Spinal cord (tissue), 10 donors: ENCODE data around the gene ETFA. TPM values are rescaled to one million over a fixed set of nuclear protein-coding genes. Genes with fewer than 3 reads are reported as not detected.

Experiments used
- DNase-seq, 6 donors: peaks; one replicate each; pipeline versions ENCODE4 v3.0.0 to v3.0.0-alpha.2; 2013 to 2015; ENCODE audit warnings: low spot score in 6 of 6, low read depth in 4 of 6
- H3K27ac ChIP-seq: one replicate; pipeline ENCODE4 v1.5.1; 2013; ENCODE audit warnings: low read depth, low read length, control low read depth
- H3K27me3 ChIP-seq: one replicate; pipeline ENCODE4 v1.6.1; 2013; ENCODE audit warnings: low read length; ENCODE audit not compliant: control insufficient read depth, insufficient read depth
- H3K36me3 ChIP-seq: one replicate; pipeline ENCODE4 v1.6.1; 2013; ENCODE audit warnings: low read length; ENCODE audit not compliant: control insufficient read depth, insufficient read depth
- H3K4me1 ChIP-seq: one replicate; pipeline ENCODE4 v1.6.1; 2013; ENCODE audit warnings: low read length; ENCODE audit not compliant: control insufficient read depth, insufficient read depth
- H3K4me3 ChIP-seq: one replicate; pipeline ENCODE4 v1.5.1; 2013; ENCODE audit warnings: low read depth, low read length, control low read depth
- H3K9me3 ChIP-seq: one replicate; pipeline ENCODE4 v1.6.1; 2013; ENCODE audit warnings: low read length; ENCODE audit not compliant: control insufficient read depth, insufficient read depth
- WGBS: methylation state at CpG from one replicate; pipeline ENCODE4 v1.1.5; 2013; ENCODE audit warnings: missing lambda C conversion rate; ENCODE audit not compliant: insufficient coverage; 5-methylcytosine and 5-hydroxymethylcytosine counted together
- polyA plus RNA-seq, 2 donors: library from polyadenylated mRNA; unstranded; fragments of 120-200 nt; gene quantifications; one replicate each; pipeline ENCODE4 v1.2.1, GENCODE V29; 2013; ENCODE audit not compliant: insufficient read length in 2 of 2
- total RNA-seq, 2 donors: library from RNA; depleted of rRNA in 1 of 2; stranded (reverse); fragments of 120-200 nt in 1 of 2; fragments of >200 nt in 1 of 2; gene quantifications; one replicate each; pipeline versions ENCODE4 v1.2.3 to v1.2.4, GENCODE V29; 2013 to 2014
- donor health status: healthy.

Gene ETFA
- total and polyA plus RNA-seq, 4 donors, result 100 to 127 (median 121) TPM

DNA sequence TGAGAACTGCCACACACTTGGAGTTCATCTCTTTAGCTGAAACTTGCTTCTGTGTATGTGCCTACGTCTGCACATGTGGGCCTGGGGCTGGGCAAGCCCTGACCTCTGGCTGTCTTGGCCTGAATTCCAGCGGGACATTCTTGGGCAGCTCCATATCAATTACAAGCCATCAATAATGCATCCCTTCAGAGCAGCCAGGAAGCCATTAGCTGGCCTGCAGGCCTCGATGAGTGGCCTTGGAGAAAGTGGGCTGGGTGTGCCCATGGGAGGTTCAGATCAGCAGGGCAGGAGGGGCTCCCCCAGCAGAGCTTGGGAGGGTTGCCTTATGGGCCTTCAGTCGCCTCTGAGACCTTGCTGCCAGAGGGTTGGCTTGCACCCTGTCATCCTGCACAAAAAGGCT is 124.1 kb downstream of the ETFA start:
- Histone ChIP-seq H3K4me1 (peaks cover 18% of the 10 kb centered on the region), H3K9me3 (no peaks in the 10 kb centered on the region), H3K4me3 (no peak overlapping the region), H3K27me3 (peaks cover 11% of the 10 kb centered on the region), H3K27ac (no peak overlapping the region), H3K36me3 (peaks cover 12% of the 10 kb centered on the region)
- no peak for DNase-seq
- 77% methylated on average over 3 of the region's 4 CpGs for WGBS

DNA sequence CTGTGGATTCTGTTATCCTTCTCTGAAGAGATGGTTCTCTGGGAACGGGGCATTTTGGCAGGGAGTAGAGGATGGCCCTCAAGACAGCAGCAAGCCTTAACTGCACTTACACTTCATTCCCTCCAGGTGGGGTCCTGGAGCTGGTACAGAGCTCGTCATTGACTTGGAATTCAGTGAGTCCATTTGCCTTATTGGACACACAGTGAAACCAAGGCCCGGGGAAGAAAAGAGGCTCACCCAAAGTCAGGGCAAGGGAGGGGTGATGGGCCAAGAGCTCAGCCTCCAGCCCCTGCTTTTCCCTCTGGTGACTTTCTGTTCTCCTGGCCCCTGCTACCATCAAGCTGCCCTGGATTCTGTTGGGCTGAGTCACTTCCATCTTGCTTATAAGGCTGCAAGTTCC is 125.6 kb downstream of the ETFA start:
- 39% methylated on average over 2 of the region's 3 CpGs for WGBS
- Histone ChIP-seq H3K27me3 (peaks cover 6% of the 10 kb centered on the region), H3K4me1 (peaks cover 6% of the 10 kb centered on the region), H3K27ac (no peak overlapping the region), H3K36me3 (peaks cover 6% of the 10 kb centered on the region), H3K9me3 (no peaks in the 10 kb centered on the region), H3K4me3 (no peak overlapping the region)
- DNase-seq, result peak in 1 of 6 donors; percentile 12

GRCh38 chr15:76184650-76185035 is 126.6 kb downstream of the ETFA start:
- DNase-seq, result peak in 1 of 6 donors; percentile 79
- Histone ChIP-seq H3K27me3 (peaks cover 2% of the 10 kb centered on the region), H3K27ac (no peak overlapping the region), H3K4me1 (no peaks in the 10 kb centered on the region), H3K36me3 (peaks cover 6% of the 10 kb centered on the region), H3K9me3 (no peaks in the 10 kb centered on the region), H3K4me3 (no peak overlapping the region)
- 59% methylated on average over 10 of the region's 13 CpGs for WGBS

DNA sequence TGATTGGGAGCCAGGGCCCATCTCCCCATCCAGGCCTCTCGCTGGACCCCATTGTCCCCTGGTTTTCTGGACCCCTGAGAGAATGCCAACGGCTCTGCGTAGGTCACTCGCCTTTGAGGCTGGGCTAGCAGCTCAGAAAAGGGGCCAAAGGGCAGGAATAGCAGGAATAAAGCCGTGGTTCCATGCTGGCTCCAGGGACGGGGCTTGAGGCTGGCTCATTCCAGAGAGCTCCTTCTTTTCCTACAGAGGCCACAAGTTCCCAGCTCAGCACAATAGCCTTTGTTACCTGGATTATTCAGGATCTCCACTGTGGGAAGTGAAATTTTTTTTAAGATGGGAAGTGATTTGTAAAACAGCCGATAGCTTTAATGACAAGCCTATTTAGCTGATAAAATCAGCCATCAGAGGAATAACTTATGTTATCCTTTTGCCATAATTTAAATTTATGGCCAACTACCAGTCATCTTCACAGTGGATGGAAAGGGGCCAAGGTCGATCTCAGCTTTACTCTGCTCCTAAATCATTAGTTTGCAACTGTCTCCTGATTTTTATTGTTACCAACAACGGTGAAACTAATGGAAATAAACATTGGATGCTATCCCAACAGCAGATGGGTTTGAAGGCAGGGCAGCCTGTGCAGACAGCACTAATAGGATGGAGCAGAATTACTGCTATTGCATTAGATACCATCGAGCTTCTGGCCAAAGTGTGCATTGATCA is 127.2 kb downstream of the ETFA start:
- Histone ChIP-seq H3K27ac (no peak overlapping the region), H3K27me3 (no peaks in the 10 kb centered on the region), H3K4me3 (no peak overlapping the region), H3K4me1 (no peaks in the 10 kb centered on the region), H3K9me3 (no peaks in the 10 kb centered on the region), H3K36me3 (peaks cover 6% of the 10 kb centered on the region)
- peak in 2 of 6 donors; percentile 57 to 79 for DNase-seq
- 56% methylated on average over 6 of the region's 10 CpGs for WGBS

DNA sequence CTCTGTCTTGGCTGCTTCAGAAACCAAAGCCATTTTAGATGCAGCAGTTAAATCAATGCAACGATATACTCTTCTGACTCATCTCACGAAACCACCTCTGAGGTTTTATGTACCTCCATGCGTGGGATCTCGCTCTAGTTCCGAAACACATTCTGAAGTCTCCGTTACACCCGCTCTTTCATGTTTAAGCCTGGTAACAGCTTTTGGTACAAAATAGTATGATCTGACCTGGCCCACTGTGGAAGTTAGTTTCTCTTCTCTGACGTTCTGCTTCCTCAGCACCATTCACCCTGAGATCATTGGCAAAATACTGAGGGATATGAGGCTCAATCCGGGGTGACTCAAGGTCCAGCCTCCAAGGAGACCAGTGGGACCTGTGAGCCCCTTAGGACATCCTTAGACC is 129.6 kb downstream of the ETFA start:
- H3K4me3 ChIP-seq, result no peak overlapping the region
- H3K27me3 ChIP-seq, result no peaks in the 10 kb centered on the region
- H3K27ac ChIP-seq, result no peak overlapping the region
- 94% methylated on average over 7 of the region's 9 CpGs for WGBS
- peaks cover 7% of the 10 kb centered on the region for H3K36me3 ChIP-seq
- H3K9me3 ChIP-seq, result no peaks in the 10 kb centered on the region
- no peak for DNase-seq
- peaks cover 10% of the 10 kb centered on the region for H3K4me1 ChIP-seq

DNA sequence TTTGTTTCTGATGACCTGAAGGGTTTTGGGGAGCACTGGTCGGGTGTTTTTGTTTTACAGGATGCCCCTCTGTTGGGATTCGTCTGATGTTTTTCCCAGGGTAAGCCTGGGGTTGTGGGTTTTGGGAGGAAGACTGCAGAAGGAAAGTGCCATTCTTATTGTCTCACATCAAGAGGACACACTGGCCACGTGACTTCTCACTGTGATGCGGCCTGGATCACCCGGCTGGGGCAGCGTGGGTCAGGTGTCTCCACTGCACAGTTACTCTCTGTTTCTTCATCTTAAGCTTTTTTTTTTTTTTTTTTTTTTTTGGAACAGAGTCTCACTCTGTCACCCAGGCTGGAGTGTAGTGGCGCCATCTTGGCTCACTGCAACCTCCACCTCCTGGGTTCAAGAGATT is 130.9 kb downstream of the ETFA start:
- DNase-seq, result no peak
- Histone ChIP-seq H3K9me3 (no peaks in the 10 kb centered on the region), H3K36me3 (peaks cover 13% of the 10 kb centered on the region), H3K4me1 (peaks cover 10% of the 10 kb centered on the region), H3K27ac (no peak overlapping the region), H3K27me3 (no peaks in the 10 kb centered on the region), H3K4me3 (no peak overlapping the region)
- 80% methylated on average over 3 of the region's 7 CpGs for WGBS

- no peaks in the 10 kb centered on the region for H3K27me3 ChIP-seq
- no peak for DNase-seq
- H3K36me3 ChIP-seq, result peaks cover 13% of the 10 kb centered on the region
- H3K4me1 ChIP-seq, result peaks cover 10% of the 10 kb centered on the region
- 100% methylated on average over 1 of the region's 4 CpGs for WGBS
- no peaks in the 10 kb centered on the region for H3K9me3 ChIP-seq
- no peak overlapping the region for H3K4me3 ChIP-seq
- no peak overlapping the region for H3K27ac ChIP-seq
Observed at GRCh38 chr15:76179023-76179422, 132.2 kb downstream of the ETFA start.

DNA sequence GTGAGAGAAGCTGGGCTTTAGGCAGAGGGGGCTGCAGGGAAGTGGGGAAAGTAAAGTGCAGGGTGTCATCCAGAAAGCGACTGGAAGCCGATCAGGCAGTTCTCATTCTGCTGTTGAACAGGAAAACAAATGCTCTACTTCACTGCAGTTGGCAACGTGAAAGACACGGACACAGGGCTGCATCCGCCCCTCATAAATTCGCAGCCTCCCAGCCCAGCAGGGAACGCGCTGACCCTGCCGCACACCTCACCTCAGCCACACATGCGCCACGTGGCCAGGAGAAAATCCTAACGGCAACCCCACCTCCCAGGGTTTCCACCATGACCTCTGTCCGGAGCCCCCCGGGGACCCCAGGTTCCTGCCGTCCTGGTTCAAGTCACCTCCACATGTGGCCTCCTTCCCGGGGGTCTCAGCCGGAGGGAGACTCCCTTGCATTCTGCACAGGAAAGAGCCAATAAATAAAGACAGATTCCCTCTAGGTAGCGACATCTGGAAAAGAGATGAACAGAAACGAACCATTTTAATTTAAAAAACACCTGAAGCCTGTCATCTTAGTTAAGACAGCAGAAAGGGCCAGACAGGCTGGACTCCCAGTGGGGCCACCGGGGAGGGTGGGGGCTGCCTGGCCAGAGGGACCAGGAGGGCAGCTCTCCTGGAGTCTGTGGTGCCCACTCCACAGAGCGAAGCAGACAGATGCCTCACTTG is 132.8 kb downstream of the ETFA start:
- peaks cover 13% of the 10 kb centered on the region for H3K36me3 ChIP-seq
- no peaks in the 10 kb centered on the region for H3K27me3 ChIP-seq
- no peaks in the 10 kb centered on the region for H3K9me3 ChIP-seq
- no peak for DNase-seq
- 45% methylated on average over 19 of the region's 21 CpGs for WGBS
- H3K4me3 ChIP-seq, result no peak overlapping the region
- H3K4me1 ChIP-seq, result peaks cover 10% of the 10 kb centered on the region
- H3K27ac ChIP-seq, result no peak overlapping the region

DNA sequence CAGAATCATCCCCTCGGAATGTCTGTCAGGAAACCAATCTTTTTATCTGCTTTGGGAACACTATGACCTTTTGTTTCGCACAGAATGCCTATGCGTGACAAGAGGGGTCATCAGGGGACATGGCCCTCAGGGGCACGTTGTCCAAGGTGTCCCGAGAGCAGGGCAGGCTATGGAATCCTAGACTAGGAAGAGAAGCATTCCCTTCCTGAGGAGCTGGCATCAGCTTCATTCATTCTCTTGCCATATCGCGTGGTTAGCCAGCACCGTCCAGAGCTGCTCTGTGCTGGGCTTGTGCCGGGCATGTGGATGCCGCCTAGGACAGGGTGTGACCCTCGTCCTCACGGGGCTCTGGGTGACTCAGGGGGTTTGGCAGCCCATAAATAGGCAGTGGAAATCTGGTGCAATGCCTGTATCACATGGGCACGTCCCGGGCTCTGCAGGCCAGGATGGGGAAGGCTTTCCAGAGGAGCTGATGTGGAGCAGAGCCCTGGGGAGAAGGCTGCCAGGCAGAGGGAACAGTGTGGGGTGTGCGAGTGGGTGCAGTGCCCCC is 133.7 kb downstream of the ETFA start:
- DNase-seq, result no peak
- H3K27ac ChIP-seq, result no peak overlapping the region
- H3K9me3 ChIP-seq, result no peaks in the 10 kb centered on the region
- no peak overlapping the region for H3K4me3 ChIP-seq
- H3K27me3 ChIP-seq, result no peaks in the 10 kb centered on the region
- WGBS, result 69% methylated on average over 15 of the region's 15 CpGs
- H3K4me1 ChIP-seq, result peaks cover 13% of the 10 kb centered on the region
- peaks cover 17% of the 10 kb centered on the region for H3K36me3 ChIP-seq
